ENCODE results near the gene TCF4.

DNA sequence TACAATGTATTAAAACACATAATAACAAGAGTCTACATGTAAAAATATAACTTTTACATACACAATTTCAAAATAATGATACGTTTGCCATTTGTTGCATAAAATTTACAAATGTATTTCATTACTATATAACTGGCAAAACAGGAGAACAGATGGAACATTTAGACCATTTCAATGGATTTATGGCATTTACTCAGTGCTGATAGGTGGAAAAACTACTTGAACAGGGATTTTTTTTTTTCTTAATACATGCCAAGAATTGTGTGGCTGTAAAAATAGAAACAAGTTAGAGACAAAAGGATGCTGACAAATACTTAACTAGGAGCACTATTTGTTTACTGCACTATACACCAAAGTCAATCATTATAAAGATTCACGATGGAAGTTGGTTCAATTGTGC, 361.9 kb downstream of the TCF4 start:
- TF ChIP-seq, protein P1, sequence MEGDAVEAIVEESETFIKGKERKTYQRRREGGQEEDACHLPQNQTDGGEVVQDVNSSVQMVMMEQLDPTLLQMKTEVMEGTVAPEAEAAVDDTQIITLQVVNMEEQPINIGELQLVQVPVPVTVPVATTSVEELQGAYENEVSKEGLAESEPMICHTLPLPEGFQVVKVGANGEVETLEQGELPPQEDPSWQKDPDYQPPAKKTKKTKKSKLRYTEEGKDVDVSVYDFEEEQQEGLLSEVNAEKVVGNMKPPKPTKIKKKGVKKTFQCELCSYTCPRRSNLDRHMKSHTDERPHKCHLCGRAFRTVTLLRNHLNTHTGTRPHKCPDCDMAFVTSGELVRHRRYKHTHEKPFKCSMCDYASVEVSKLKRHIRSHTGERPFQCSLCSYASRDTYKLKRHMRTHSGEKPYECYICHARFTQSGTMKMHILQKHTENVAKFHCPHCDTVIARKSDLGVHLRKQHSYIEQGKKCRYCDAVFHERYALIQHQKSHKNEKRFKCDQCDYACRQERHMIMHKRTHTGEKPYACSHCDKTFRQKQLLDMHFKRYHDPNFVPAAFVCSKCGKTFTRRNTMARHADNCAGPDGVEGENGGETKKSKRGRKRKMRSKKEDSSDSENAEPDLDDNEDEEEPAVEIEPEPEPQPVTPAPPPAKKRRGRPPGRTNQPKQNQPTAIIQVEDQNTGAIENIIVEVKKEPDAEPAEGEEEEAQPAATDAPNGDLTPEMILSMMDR (IDR thresholded peaks at IDR 0.05) = no peak
- TF ChIP-seq POLR2A (IDR thresholded peaks at IDR 0.05) = no peak
- no peak for TF ChIP-seq POLR2AphosphoS5 (IDR thresholded peaks at IDR 0.05)

Data from suprapubic skin (tissue), 4 donors.